HEK293 (cell line): ENCODE results near the gene LRP6.

Source experiments
- CTCF ChIA-PET: fragments of 350-600 bp; formaldehyde crosslinking; extraction: SDS; loops from one replicate; lab custom pipeline; 2021; ENCODE audit warnings: antibody characterized with exemption; lab: Yijun Ruan, JAX
- POLR2A ChIA-PET: fragments of 300-600 bp; formaldehyde crosslinking; extraction: SDS; loops from one replicate; lab custom pipeline; 2020; ENCODE audit warnings: antibody characterized with exemption, inconsistent platforms; lab: Yijun Ruan, JAX
- H3K27ac ChIP-seq: fragments of 200-500 bp; sonication (Bioruptor generic); 2 replicates; pipeline ENCODE4 v1.5.1; 2014; ENCODE audit warnings: low read depth, low read length, control low read depth, inconsistent platforms; ENCODE audit errors: extremely low read depth
- H3K36me3 ChIP-seq, 2 experiments: fragments of 200-500 bp in 1 of 2; sonication (Bioruptor generic) in 1 of 2; 1 replicate in 1 of 2; 2 replicates in 1 of 2; pipeline ENCODE4 v1.5.1; 2014 to 2017; ENCODE audit warnings: inconsistent platforms in 2 of 2, low read length in 2 of 2; ENCODE audit not compliant: control insufficient read depth in 2 of 2, insufficient read depth in 1 of 2
- H3K4me1 ChIP-seq: fragments of 200-500 bp; sonication (Bioruptor generic); 2 replicates; pipeline ENCODE4 v1.5.1; 2014; ENCODE audit warnings: mild to moderate bottlenecking, low read length, inconsistent platforms; ENCODE audit not compliant: control insufficient read depth, insufficient read depth
- H3K4me3 ChIP-seq: 2 replicates; pipeline ENCODE4 v1.5.1; 2011; ENCODE audit warnings: low read depth, mild to moderate bottlenecking, control low read depth, low read length, moderate library complexity
- H3K9me3 ChIP-seq: fragments of 200-500 bp; sonication (Bioruptor generic); 2 replicates; pipeline ENCODE4 v1.5.1; 2014; ENCODE audit warnings: low read depth, low read length, inconsistent platforms; ENCODE audit not compliant: control insufficient read depth, insufficient read depth
- FEZF1 ChIP-seq: fragments of 450-650 bp; formaldehyde crosslinking; IDR thresholded peaks from 2 replicates; pipeline ENCODE4 v1.5.1; 2016; ENCODE audit warnings: missing biosample characterization, missing genetic modification characterization
- GLI2 ChIP-seq: fragments of 450-650 bp; formaldehyde crosslinking; IDR thresholded peaks from 2 replicates; pipeline ENCODE4; 2017; ENCODE audit warnings: missing biosample characterization, missing genetic modification characterization, low read depth, borderline replicate concordance
- GLIS1 ChIP-seq: fragments of 450-650 bp; formaldehyde crosslinking; IDR thresholded peaks from 2 replicates; pipeline ENCODE4 v1.5.1; 2016; ENCODE audit warnings: missing biosample characterization, missing genetic modification characterization
- HOXD13 ChIP-seq: sonication (generic); formaldehyde crosslinking; IDR thresholded peaks from 2 replicates; pipeline ENCODE4 v1.8.0; 2022; ENCODE audit warnings: missing genetic modification reagents, borderline replicate concordance
- MZF1 ChIP-seq: fragments of 450-650 bp; formaldehyde crosslinking; IDR thresholded peaks from 2 replicates; pipeline ENCODE4 v1.5.1; 2017; ENCODE audit warnings: missing biosample characterization, missing genetic modification characterization, borderline replicate concordance
- PBX3 ChIP-seq: sonication (generic); formaldehyde crosslinking; IDR thresholded peaks from 2 replicates; pipeline ENCODE4 v1.8.1; 2022; ENCODE audit warnings: mild to moderate bottlenecking, moderate library complexity, missing genetic modification reagents
- PRDM10 ChIP-seq: fragments of 450-650 bp; formaldehyde crosslinking; IDR thresholded peaks from 2 replicates; pipeline ENCODE4 v1.5.1; 2016; ENCODE audit warnings: missing biosample characterization, missing genetic modification characterization
- ZBTB10 ChIP-seq: fragments of 450-650 bp; formaldehyde crosslinking; IDR thresholded peaks from 2 replicates; pipeline ENCODE4 v1.5.1; 2016; ENCODE audit warnings: missing biosample characterization, missing genetic modification characterization
- ZBTB11 ChIP-seq: fragments of 450-650 bp; formaldehyde crosslinking; conservative IDR thresholded peaks from 2 replicates; pipeline ENCODE4 v1.5.1; 2016; ENCODE audit warnings: low read depth, missing biosample characterization, missing genetic modification characterization
- ZBTB21 ChIP-seq: fragments of 450-650 bp; formaldehyde crosslinking; IDR thresholded peaks from 2 replicates; pipeline ENCODE4 v1.5.1; 2017; ENCODE audit warnings: missing biosample characterization, missing genetic modification characterization
- ZBTB26 ChIP-seq: fragments of 450-650 bp; formaldehyde crosslinking; optimal IDR thresholded peaks from 2 replicates; pipeline ENCODE3; 2016; ENCODE audit warnings: missing biosample characterization, mild to moderate bottlenecking, missing genetic modification characterization
- ZBTB48 ChIP-seq: fragments of 450-650 bp; formaldehyde crosslinking; IDR thresholded peaks from 2 replicates; pipeline ENCODE4 v1.5.1; 2016; ENCODE audit warnings: missing biosample characterization, missing genetic modification characterization
- ZNF112 ChIP-seq: fragments of 450-650 bp; formaldehyde crosslinking; IDR thresholded peaks from 2 replicates; pipeline ENCODE4 v1.5.0; 2017; ENCODE audit warnings: missing biosample characterization, missing genetic modification characterization
- ZNF140 ChIP-seq: fragments of 450-650 bp; formaldehyde crosslinking; IDR thresholded peaks from 2 replicates; pipeline ENCODE4 v1.5.1; 2016; ENCODE audit warnings: missing biosample characterization, missing genetic modification characterization
- ZNF211 ChIP-seq: fragments of 450-650 bp; formaldehyde crosslinking; IDR thresholded peaks from 2 replicates; pipeline ENCODE4 v1.5.1; 2016; ENCODE audit warnings: low read depth, missing biosample characterization, missing genetic modification characterization
- ZNF223 ChIP-seq: fragments of 450-650 bp; formaldehyde crosslinking; IDR thresholded peaks from 2 replicates; pipeline ENCODE4 v1.5.1; 2016; ENCODE audit warnings: missing biosample characterization, missing genetic modification characterization
- ZNF248 ChIP-seq: fragments of 450-650 bp; formaldehyde crosslinking; IDR thresholded peaks from 2 replicates; pipeline ENCODE4 v1.5.1; 2017; ENCODE audit warnings: missing biosample characterization, missing genetic modification characterization
- ZNF391 ChIP-seq: fragments of 450-650 bp; formaldehyde crosslinking; IDR thresholded peaks from 2 replicates; pipeline ENCODE4 v1.5.1; 2016; ENCODE audit warnings: low read depth, missing biosample characterization, missing genetic modification characterization, borderline replicate concordance
- ZNF610 ChIP-seq: fragments of 450-650 bp; formaldehyde crosslinking; IDR thresholded peaks from 2 replicates; pipeline ENCODE4 v1.5.1; 2016; ENCODE audit warnings: missing biosample characterization, missing genetic modification characterization, borderline replicate concordance
- ZNF660 ChIP-seq: fragments of 450-650 bp; IDR thresholded peaks from 2 replicates; pipeline ENCODE4 v1.5.1; 2018; ENCODE audit warnings: missing biosample characterization, mild to moderate bottlenecking, missing genetic modification characterization

The LRP6 gene

GRCh38 chr12:12202747-12203146 lies 64.1 kb downstream of the LRP6 start:
- TF ChIP-seq PBX3 = no peak
- TF ChIP-seq ZNF140 (tag by site-specific recombination) = no peak
- no peak for TF ChIP-seq GLIS1 (tag by site-specific recombination)
- TF ChIP-seq ZBTB26 = no peak
- TF ChIP-seq MZF1 (tag by site-specific recombination) = no peak
- no peak for TF ChIP-seq ZNF391
- TF ChIP-seq ZNF610 (tag by site-specific recombination) = no peak
- TF ChIP-seq ZNF248 = no peak
- no peak for TF ChIP-seq ZNF660 (tag by site-specific recombination)
- TF ChIP-seq ZNF223 (tag by site-specific recombination) = no peak
- ChIA-PET CTCF (interaction anchor here (0.7 to 1.4 kb wide), 3 partner anchors 10 to 536 kb away, joined by 3 read pairs; no protein-coding TSS in a partner anchor), POLR2A (no interaction called here)
- H3K27ac ChIP-seq = no peak overlapping the region
- H3K9me3 ChIP-seq = no peaks in the 10 kb centered on the region
- H3K4me3 ChIP-seq = no peak overlapping the region
- H3K36me3 ChIP-seq = peaks cover 15 to 20% of the 10 kb centered on the region in 2 experiments; a peak in 2 of 3 replicates
- H3K4me1 ChIP-seq = no peaks in the 10 kb centered on the region

- TF ChIP-seq ZNF112 (tag by site-specific recombination) (no peak), ZBTB21 (tag by site-specific recombination) (no peak)
- Histone ChIP-seq H3K4me1 (no peaks in the 10 kb centered on the region), H3K9me3 (no peaks in the 10 kb centered on the region), H3K36me3 (peaks cover 15 to 20% of the 10 kb centered on the region in 2 experiments; a peak in 2 of 3 replicates), H3K4me3 (no peak overlapping the region), H3K27ac (no peak overlapping the region)
- ChIA-PET CTCF (interaction anchor here (1.2 to 1.4 kb wide), 2 partner anchors 11 to 39 kb away, joined by 3 read pairs; no protein-coding TSS in a partner anchor), POLR2A (no interaction called here)
These were observed 64.7 kb downstream of the LRP6 start for GRCh38 chr12:12202105-12202504.

- ChIA-PET POLR2A (no interaction called here), CTCF (no interaction called here)
- Histone ChIP-seq H3K4me1 (no peaks in the 10 kb centered on the region), H3K4me3 (no peak overlapping the region), H3K9me3 (no peaks in the 10 kb centered on the region), H3K27ac (no peak overlapping the region), H3K36me3 (peaks cover 15 to 20% of the 10 kb centered on the region in 2 experiments; a peak in 2 of 3 replicates)
- TF ChIP-seq HOXD13 (CRISPR knock-in tag) (no peak), ZNF211 (tag by site-specific recombination) (no peak), ZBTB10 (no peak), PRDM10 (no peak), FEZF1 (no peak), ZBTB11 (no peak), GLI2 (tag by site-specific recombination) (no peak), ZBTB48 (tag by site-specific recombination) (no peak)
These were observed 65.5 kb downstream of the LRP6 start for GRCh38 chr12:12201274-12201758.
